Stimulated activated memory B cell treated with anti-CD40 and anti-IgM and Interleukin-4, amounts not matched to agents 10 μg/mL and 1 μg/mL and 100 μg/mL, for 72 hours (primary cell): Measurements from ENCODE around the gene CCDC88C.
"Not testable (repeated sequence)": the region's sequence is repeated elsewhere in the genome, so short reads cannot be mapped to it uniquely, and the experiment has no call there.

Source experiments
- ATAC-seq: fragments of 150-1000 bp; cut with Tn5 transposase; 2 replicates; pipeline ENCODE4 v1.10.0; 2021
- H3K27ac Mint-ChIP-seq: one replicate; pipeline ENCODE4 v1.8.0; 2022; ENCODE audit warnings: mild to moderate bottlenecking, mixed read lengths
- H3K27me3 Mint-ChIP-seq: one replicate; pipeline ENCODE4 v1.8.0; 2022; ENCODE audit warnings: mixed read lengths
- H3K36me3 Mint-ChIP-seq: one replicate; pipeline ENCODE4 v1.8.0; 2022; ENCODE audit warnings: mixed read lengths
- H3K4me1 Mint-ChIP-seq: one replicate; pipeline ENCODE4 v1.8.0; 2022; ENCODE audit warnings: mixed read lengths
- H3K4me3 Mint-ChIP-seq: one replicate; pipeline ENCODE4 v1.8.0; 2022; ENCODE audit warnings: mild to moderate bottlenecking, moderate library complexity, mixed read lengths
- H3K9me3 Mint-ChIP-seq: one replicate; pipeline ENCODE4 v1.8.0; 2022; ENCODE audit warnings: mixed read lengths

CCDC88C gene

GRCh38 chr14:91249841-91250616 lies 167.6 kb downstream of the CCDC88C start:
- H3K4me1 Mint-ChIP-seq: peaks cover 56% of the 10 kb centered on the region
- peak overlapping the region; percentile 79 for H3K27ac Mint-ChIP-seq
- ATAC-seq: peak; percentile 84
- peaks cover 4% of the 10 kb centered on the region for H3K9me3 Mint-ChIP-seq
- H3K4me3 Mint-ChIP-seq: peak overlapping the region; percentile 9
- H3K27me3 Mint-ChIP-seq: no peaks in the 10 kb centered on the region
- H3K36me3 Mint-ChIP-seq: no peaks in the 10 kb centered on the region

- ATAC-seq: no peak
- Mint-ChIP-seq H3K9me3 (peaks cover 7% of the 10 kb centered on the region), H3K36me3 (no peaks in the 10 kb centered on the region), H3K27ac (no peak overlapping the region), H3K4me3 (no peak overlapping the region), H3K27me3 (no peaks in the 10 kb centered on the region), H3K4me1 (peaks cover 65% of the 10 kb centered on the region)
Observed at GRCh38 chr14:91246051-91246852, 171.4 kb downstream of the CCDC88C start.

GRCh38 chr14:91245616-91246015 lies 172.0 kb downstream of the CCDC88C start:
- not testable (repeated sequence) for H3K27ac Mint-ChIP-seq, H3K27me3 Mint-ChIP-seq, H3K4me3 Mint-ChIP-seq, H3K9me3 Mint-ChIP-seq, ATAC-seq, H3K36me3 Mint-ChIP-seq
- peaks cover 62% of the 10 kb centered on the region for H3K4me1 Mint-ChIP-seq

- Mint-ChIP-seq H3K9me3 (peaks cover 7% of the 10 kb centered on the region), H3K36me3 (no peaks in the 10 kb centered on the region), H3K4me3 (no peak overlapping the region), H3K27me3 (no peaks in the 10 kb centered on the region), H3K27ac (peak overlapping the region; percentile 76), H3K4me1 (peaks cover 57% of the 10 kb centered on the region)
- no peak for ATAC-seq
Observed at GRCh38 chr14:91245029-91245428, 172.6 kb downstream of the CCDC88C start.

GRCh38 chr14:91244501-91244901 lies 173.1 kb downstream of the CCDC88C start, which contains the start of gene GPR68:
GPR68 (minus strand) TSS chr14:91244704; CDS start chr14:91235050, 9,654 bp downstream.
- Mint-ChIP-seq H3K27me3 (no peaks in the 10 kb centered on the region), H3K4me3 (peak within 1 kb of the TSS; percentile 71), H3K27ac (peak within 1 kb of the TSS; percentile 76), H3K36me3 (no peaks in the 10 kb centered on the region), H3K4me1 (peaks cover 55% of the 10 kb centered on the region), H3K9me3 (peaks cover 7% of the 10 kb centered on the region)
- ATAC-seq: no peak

DNA sequence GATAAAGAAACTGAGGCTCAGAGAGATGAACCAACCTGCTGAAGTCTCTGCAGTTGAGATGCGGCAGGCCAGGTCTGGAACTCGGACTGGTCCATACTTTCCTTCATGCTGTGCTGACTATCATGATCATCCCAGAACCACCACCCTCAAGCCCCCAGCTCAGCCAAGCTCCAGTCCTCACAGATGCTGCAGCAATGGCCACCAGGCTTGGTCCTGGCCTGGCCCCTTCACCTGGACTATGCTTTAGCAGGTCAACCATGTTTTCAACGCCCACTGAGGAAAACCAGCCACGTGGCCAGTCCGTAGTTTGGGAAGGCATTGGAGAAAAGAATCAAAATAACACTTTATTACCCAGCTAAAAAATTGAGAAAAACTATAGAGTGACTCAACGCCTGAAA lies 174.5 kb downstream of the CCDC88C start:
- H3K27me3 Mint-ChIP-seq: no peaks in the 10 kb centered on the region
- ATAC-seq: no peak
- H3K4me1 Mint-ChIP-seq: peaks cover 66% of the 10 kb centered on the region
- H3K36me3 Mint-ChIP-seq: no peaks in the 10 kb centered on the region
- H3K9me3 Mint-ChIP-seq: peaks cover 7% of the 10 kb centered on the region
- H3K27ac Mint-ChIP-seq: peak overlapping the region; percentile 76
- peak overlapping the region; percentile 71 for H3K4me3 Mint-ChIP-seq

- Mint-ChIP-seq H3K27ac (peak overlapping the region; percentile 76), H3K36me3 (no peaks in the 10 kb centered on the region), H3K4me1 (peaks cover 69% of the 10 kb centered on the region), H3K4me3 (peak overlapping the region; percentile 71), H3K9me3 (peaks cover 7% of the 10 kb centered on the region), H3K27me3 (no peaks in the 10 kb centered on the region)
- ATAC-seq: no peak
Observed at GRCh38 chr14:91242635-91243034, 175.0 kb downstream of the CCDC88C start.

- peak overlapping the region; percentile 76 for H3K27ac Mint-ChIP-seq
- no peaks in the 10 kb centered on the region for H3K27me3 Mint-ChIP-seq
- peaks cover 3% of the 10 kb centered on the region for H3K9me3 Mint-ChIP-seq
- H3K4me1 Mint-ChIP-seq: peaks cover 64% of the 10 kb centered on the region
- H3K4me3 Mint-ChIP-seq: peak overlapping the region; percentile 71
- no peaks in the 10 kb centered on the region for H3K36me3 Mint-ChIP-seq
- peak; percentile 83 for ATAC-seq
Observed at GRCh38 chr14:91241863-91242262, 175.8 kb downstream of the CCDC88C start.

GRCh38 chr14:91238661-91239060 lies 179.0 kb downstream of the CCDC88C start:
- Mint-ChIP-seq H3K4me1 (peaks cover 50% of the 10 kb centered on the region), H3K27me3 (no peaks in the 10 kb centered on the region), H3K9me3 (peaks cover 3% of the 10 kb centered on the region), H3K36me3 (peaks cover 9% of the 10 kb centered on the region), H3K4me3 (no peak overlapping the region), H3K27ac (peak overlapping the region; percentile 45)
- ATAC-seq: no peak

DNA sequence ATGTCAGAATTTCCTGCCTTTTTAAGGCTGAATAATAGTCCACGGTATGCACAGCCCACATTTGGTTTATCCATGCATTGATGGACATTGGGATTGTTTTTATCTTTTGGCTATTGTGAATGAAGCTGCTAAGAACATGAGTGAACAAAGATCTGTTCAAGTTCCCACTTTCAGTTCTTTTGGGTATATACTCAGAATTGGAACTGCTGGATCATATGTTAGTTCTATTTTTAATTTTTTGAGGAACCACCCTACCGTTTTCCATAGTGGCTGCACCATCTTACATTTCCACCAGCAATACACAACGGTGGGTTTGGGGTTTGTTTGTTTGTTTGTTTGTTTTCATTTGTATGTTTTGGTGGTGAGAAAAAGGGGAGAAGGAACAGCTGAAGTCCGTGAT lies 179.5 kb downstream of the CCDC88C start:
- Mint-ChIP-seq H3K4me3 (no peak overlapping the region), H3K9me3 (peaks cover 3% of the 10 kb centered on the region), H3K36me3 (peaks cover 9% of the 10 kb centered on the region), H3K27me3 (no peaks in the 10 kb centered on the region), H3K4me1 (peaks cover 44% of the 10 kb centered on the region), H3K27ac (peak overlapping the region; percentile 45)
- no peak for ATAC-seq

- no peak overlapping the region for H3K4me3 Mint-ChIP-seq
- no peak for ATAC-seq
- H3K36me3 Mint-ChIP-seq: peaks cover 9% of the 10 kb centered on the region
- peaks cover 41% of the 10 kb centered on the region for H3K4me1 Mint-ChIP-seq
- H3K27me3 Mint-ChIP-seq: no peaks in the 10 kb centered on the region
- H3K9me3 Mint-ChIP-seq: peaks cover 3% of the 10 kb centered on the region
- no peak overlapping the region for H3K27ac Mint-ChIP-seq
Observed at GRCh38 chr14:91237219-91237618, 180.4 kb downstream of the CCDC88C start.

- no peak for ATAC-seq
- H3K4me1 Mint-ChIP-seq: peaks cover 31% of the 10 kb centered on the region
- H3K9me3 Mint-ChIP-seq: no peaks in the 10 kb centered on the region
- peaks cover 9% of the 10 kb centered on the region for H3K36me3 Mint-ChIP-seq
- H3K27me3 Mint-ChIP-seq: no peaks in the 10 kb centered on the region
- no peak overlapping the region for H3K4me3 Mint-ChIP-seq
- no peak overlapping the region for H3K27ac Mint-ChIP-seq
Observed at GRCh38 chr14:91235841-91236240, 181.8 kb downstream of the CCDC88C start.

DNA sequence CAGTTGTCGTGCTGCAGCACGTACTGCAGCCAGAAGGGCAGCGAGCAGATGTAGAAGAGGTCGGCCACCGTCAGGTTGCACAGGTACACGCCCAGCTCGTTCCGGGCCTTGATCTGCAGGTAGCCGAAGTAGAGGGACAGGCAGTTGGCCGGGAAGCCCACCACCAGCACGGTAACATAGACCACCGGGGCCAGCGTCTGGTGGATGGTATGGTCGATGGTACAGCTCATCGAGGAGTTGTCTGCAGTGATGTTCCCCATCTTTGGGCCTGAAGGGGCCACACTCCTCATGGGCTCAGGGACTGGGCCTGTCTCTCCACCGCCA lies 182.9 kb downstream of the CCDC88C start:
- Mint-ChIP-seq H3K27me3 (no peaks in the 10 kb centered on the region), H3K9me3 (no peaks in the 10 kb centered on the region), H3K36me3 (peaks cover 9% of the 10 kb centered on the region), H3K27ac (no peak overlapping the region), H3K4me1 (peaks cover 39% of the 10 kb centered on the region), H3K4me3 (no peak overlapping the region)
- ATAC-seq: no peak

- H3K27me3 Mint-ChIP-seq: no peaks in the 10 kb centered on the region
- peaks cover 39% of the 10 kb centered on the region for H3K4me1 Mint-ChIP-seq
- no peaks in the 10 kb centered on the region for H3K9me3 Mint-ChIP-seq
- peaks cover 9% of the 10 kb centered on the region for H3K36me3 Mint-ChIP-seq
- no peak overlapping the region for H3K4me3 Mint-ChIP-seq
- no peak overlapping the region for H3K27ac Mint-ChIP-seq
- ATAC-seq: no peak
Observed at GRCh38 chr14:91233936-91234790, 183.5 kb downstream of the CCDC88C start.

DNA sequence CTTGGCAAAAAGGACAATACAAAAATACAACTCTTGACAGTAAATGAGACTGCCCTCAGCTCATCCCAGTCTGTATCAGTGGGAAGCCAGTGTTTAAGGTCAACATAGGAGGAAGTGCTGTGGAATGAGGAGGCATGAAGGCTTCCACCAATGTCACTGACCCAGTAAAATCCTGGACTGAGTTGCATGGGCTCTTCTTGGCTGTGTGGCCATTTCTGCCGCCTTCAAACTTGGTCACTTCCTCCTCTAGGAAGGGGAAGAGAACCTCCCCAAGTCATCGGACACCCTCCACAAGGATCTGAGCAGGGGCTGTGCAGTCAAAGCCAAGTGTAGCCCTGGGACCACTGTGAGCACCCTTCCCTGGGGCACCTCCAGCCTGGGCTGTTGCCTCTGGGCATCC lies 185.0 kb downstream of the CCDC88C start:
- H3K4me3 Mint-ChIP-seq: no peak overlapping the region
- no peaks in the 10 kb centered on the region for H3K27me3 Mint-ChIP-seq
- peaks cover 9% of the 10 kb centered on the region for H3K36me3 Mint-ChIP-seq
- ATAC-seq: no peak
- H3K27ac Mint-ChIP-seq: peak overlapping the region; percentile 11
- no peaks in the 10 kb centered on the region for H3K9me3 Mint-ChIP-seq
- peaks cover 40% of the 10 kb centered on the region for H3K4me1 Mint-ChIP-seq
